ENCODE data around the gene MYOM1. TPM values are rescaled to one million over a fixed set of nuclear protein-coding genes. Genes with fewer than 3 reads are reported as not detected.
"Not testable (repeated sequence)": the region's sequence is repeated elsewhere in the genome, so short reads cannot be mapped to it uniquely, and the experiment has no call there.

Gene MYOM1
- total and polyA plus RNA-seq, 2 donors from 2014 or later: 2.1 to 6.8 TPM

DNA sequence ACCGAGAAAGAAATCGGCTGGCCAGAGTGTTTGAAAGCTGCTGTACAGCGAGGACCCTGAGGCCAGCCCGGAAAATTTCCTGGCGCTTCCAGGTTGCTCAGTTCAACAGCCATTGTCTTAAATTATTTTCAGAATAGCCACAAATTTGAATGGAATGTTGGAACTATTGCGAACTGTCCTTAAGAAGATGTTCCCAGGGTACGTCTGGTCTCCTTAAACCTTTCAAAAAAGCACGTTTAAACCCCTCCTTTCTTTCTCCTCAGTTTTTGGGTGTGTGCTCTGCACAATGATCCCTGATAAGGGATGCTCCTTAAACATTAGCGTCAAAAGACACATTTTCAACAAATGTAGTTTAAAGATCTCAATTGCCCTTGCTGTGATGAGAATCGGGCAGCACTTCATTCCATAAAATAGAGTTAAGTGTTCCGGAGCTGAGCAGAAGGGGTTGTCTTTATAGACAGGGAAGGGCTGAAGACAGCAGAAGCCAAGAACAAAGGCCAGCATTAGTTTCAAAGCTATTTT lies 192.3 kb downstream of the MYOM1 start:
- Histone ChIP-seq H3K9ac (ENCODE audit: low read length in 3 of 3) (peak overlapping the region in 1 of 3 donors; percentile 10), H3K9me3 (ENCODE audit: control insufficient read depth in 2 of 3, insufficient read depth in 1 of 3, low read length in 3 of 3) (no peaks in the 10 kb centered on the region), H3K4me3 (ENCODE audit: low read length in 3 of 3) (peak overlapping the region in 1 of 3 donors; percentile 6), H3K4me1 (ENCODE audit: control insufficient read depth in 2 of 3, insufficient read depth in 2 of 3, low read depth in 1 of 3, low read length in 3 of 3) (peaks cover 0 to 14% (median 3%) of the 10 kb centered on the region in 3 donors), H3K36me3 (ENCODE audit: control insufficient read depth in 2 of 3, insufficient read depth in 3 of 3, low read length in 3 of 3) (no peaks in the 10 kb centered on the region), H3K27me3 (ENCODE audit: control insufficient read depth, insufficient read depth, low read length) (no peaks in the 10 kb centered on the region), H3K27ac (ENCODE audit: low read depth in 2 of 2, low read length in 2 of 2) (peak overlapping the region; percentile 71 to 76)
- TF ChIP-seq, protein P1, sequence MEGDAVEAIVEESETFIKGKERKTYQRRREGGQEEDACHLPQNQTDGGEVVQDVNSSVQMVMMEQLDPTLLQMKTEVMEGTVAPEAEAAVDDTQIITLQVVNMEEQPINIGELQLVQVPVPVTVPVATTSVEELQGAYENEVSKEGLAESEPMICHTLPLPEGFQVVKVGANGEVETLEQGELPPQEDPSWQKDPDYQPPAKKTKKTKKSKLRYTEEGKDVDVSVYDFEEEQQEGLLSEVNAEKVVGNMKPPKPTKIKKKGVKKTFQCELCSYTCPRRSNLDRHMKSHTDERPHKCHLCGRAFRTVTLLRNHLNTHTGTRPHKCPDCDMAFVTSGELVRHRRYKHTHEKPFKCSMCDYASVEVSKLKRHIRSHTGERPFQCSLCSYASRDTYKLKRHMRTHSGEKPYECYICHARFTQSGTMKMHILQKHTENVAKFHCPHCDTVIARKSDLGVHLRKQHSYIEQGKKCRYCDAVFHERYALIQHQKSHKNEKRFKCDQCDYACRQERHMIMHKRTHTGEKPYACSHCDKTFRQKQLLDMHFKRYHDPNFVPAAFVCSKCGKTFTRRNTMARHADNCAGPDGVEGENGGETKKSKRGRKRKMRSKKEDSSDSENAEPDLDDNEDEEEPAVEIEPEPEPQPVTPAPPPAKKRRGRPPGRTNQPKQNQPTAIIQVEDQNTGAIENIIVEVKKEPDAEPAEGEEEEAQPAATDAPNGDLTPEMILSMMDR (IDR thresholded peaks at IDR 0.05; ENCODE audit: borderline replicate concordance, extremely low read depth, insufficient read depth): no peak
- intact Hi-C loops (cut with DNase I): no loop called here
- no peak for FAIRE-seq
- DNase-seq: peak in 2 of 5 donors; percentile 43 to 59

DNA sequence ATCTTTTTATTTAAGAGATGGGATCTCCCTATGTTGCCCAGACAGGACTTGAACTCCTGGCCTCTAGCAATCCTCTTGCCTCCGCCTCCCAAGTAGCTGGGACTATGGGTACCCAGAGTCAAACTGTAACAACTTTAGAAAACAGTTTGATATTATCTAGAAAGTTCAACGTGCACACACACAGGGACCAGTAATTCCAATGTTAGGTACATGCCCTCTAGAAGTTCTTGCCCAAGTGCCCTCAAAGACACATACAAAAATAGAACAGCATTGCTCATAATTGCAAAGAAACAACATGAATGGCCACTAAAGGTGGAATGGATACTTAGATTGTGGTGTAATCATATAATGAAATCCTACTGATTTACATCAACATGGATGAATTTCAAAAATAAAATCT lies 194.2 kb downstream of the MYOM1 start:
- no peak overlapping the region for H3K27ac ChIP-seq (ENCODE audit: low read depth in 2 of 2, low read length in 2 of 2)
- no peaks in the 10 kb centered on the region for H3K9me3 ChIP-seq (ENCODE audit: control insufficient read depth in 2 of 3, insufficient read depth in 1 of 3, low read length in 3 of 3)
- DNase-seq: no peak
- TF ChIP-seq, protein P1 (IDR thresholded peaks at IDR 0.05; ENCODE audit: borderline replicate concordance, extremely low read depth, insufficient read depth): no peak
- no peak overlapping the region for H3K9ac ChIP-seq (ENCODE audit: low read length in 3 of 3)
- H3K4me1 ChIP-seq (ENCODE audit: control insufficient read depth in 2 of 3, insufficient read depth in 2 of 3, low read depth in 1 of 3, low read length in 3 of 3): peaks cover 0 to 14% (median 3%) of the 10 kb centered on the region in 3 donors
- FAIRE-seq: no peak
- no peaks in the 10 kb centered on the region for H3K27me3 ChIP-seq (ENCODE audit: control insufficient read depth, insufficient read depth, low read length)
- intact Hi-C loops (cut with DNase I): no loop called here
- no peaks in the 10 kb centered on the region for H3K36me3 ChIP-seq (ENCODE audit: control insufficient read depth in 2 of 3, insufficient read depth in 3 of 3, low read length in 3 of 3)
- H3K4me3 ChIP-seq (ENCODE audit: low read length in 3 of 3): no peak overlapping the region

DNA sequence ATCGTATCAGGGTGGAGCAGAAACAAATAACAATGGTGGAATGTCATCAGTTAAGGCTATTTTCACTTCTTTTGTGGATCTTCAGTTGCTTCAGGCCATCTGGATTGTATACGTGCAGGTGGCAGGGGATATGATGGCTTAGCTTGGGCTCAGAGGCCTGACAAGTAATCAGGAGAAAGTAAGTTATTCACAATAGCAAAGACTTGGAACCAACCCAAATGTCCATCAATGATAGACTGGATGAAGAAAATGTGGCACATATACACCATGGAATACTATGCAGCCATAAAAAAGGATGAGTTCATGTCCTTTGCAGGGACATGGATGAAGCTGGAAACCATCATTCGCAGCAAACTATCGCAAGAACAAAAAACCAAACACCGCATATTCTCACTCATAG lies 196.2 kb downstream of the MYOM1 start:
- H3K9ac ChIP-seq (ENCODE audit: low read length in 3 of 3); H3K4me3 ChIP-seq (ENCODE audit: low read length in 3 of 3); DNase-seq; FAIRE-seq; H3K9me3 ChIP-seq (ENCODE audit: control insufficient read depth in 2 of 3, insufficient read depth in 1 of 3, low read length in 3 of 3); H3K36me3 ChIP-seq (ENCODE audit: control insufficient read depth in 2 of 3, insufficient read depth in 3 of 3, low read length in 3 of 3); H3K27ac ChIP-seq (ENCODE audit: low read depth in 2 of 2, low read length in 2 of 2); intact Hi-C loops (cut with DNase I); H3K27me3 ChIP-seq (ENCODE audit: control insufficient read depth, insufficient read depth, low read length): not testable (repeated sequence)
- H3K4me1 ChIP-seq (ENCODE audit: control insufficient read depth in 2 of 3, insufficient read depth in 2 of 3, low read depth in 1 of 3, low read length in 3 of 3): peaks cover 0 to 14% (median 3%) of the 10 kb centered on the region in 3 donors

Other genes starting within 250 kb of the MYOM1 start
- gene LPIN2, start 206.8 kb downstream of the MYOM1 start, total RNA-seq: 52.3 TPM
- gene LPIN2, start 206.8 kb downstream of the MYOM1 start, polyA plus RNA-seq (ENCODE audit: insufficient read depth, low read depth, low replicate concordance): 14.3 TPM
- 450 TPM for gene MYL12A, start 27.8 kb upstream of the MYOM1 start, total RNA-seq
- 442 TPM for gene MYL12A, start 27.8 kb upstream of the MYOM1 start, polyA plus RNA-seq (ENCODE audit: insufficient read depth, low read depth, low replicate concordance)
- gene MYL12B, start 42.2 kb upstream of the MYOM1 start, total RNA-seq: 448 TPM
- gene MYL12B, start 42.2 kb upstream of the MYOM1 start, polyA plus RNA-seq (ENCODE audit: insufficient read depth, low read depth, low replicate concordance): 884 TPM
- 93.8 TPM for gene TGIF1, start 230.2 kb upstream of the MYOM1 start, total RNA-seq
- gene TGIF1, start 230.2 kb upstream of the MYOM1 start, polyA plus RNA-seq (ENCODE audit: insufficient read depth, low read depth, low replicate concordance): 38.5 TPM

All from kidney (tissue), 14 donors.